DOHH2 (cell line): ENCODE measurements around the gene MAP2K3.

ENCODE experiments used
- CTCF ChIP-seq: fragments of 200-600 bp; sonication (generic); IDR thresholded peaks from one replicate; pipeline ENCODE4 v1.5.1; 2014; ENCODE audit warnings: antibody characterized with exemption, mild to moderate bottlenecking, low read depth, low read length; ENCODE audit not compliant: poor library complexity, severe bottlenecking
- EZH2phosphoT487 ChIP-seq: fragments of 200-600 bp; sonication (generic); IDR thresholded peaks from 2 replicates; pipeline ENCODE4 v1.6.1; 2017; ENCODE audit warnings: borderline replicate concordance, mild to moderate bottlenecking, antibody characterized with exemption, low read length, moderate library complexity, mixed read lengths

DNA sequence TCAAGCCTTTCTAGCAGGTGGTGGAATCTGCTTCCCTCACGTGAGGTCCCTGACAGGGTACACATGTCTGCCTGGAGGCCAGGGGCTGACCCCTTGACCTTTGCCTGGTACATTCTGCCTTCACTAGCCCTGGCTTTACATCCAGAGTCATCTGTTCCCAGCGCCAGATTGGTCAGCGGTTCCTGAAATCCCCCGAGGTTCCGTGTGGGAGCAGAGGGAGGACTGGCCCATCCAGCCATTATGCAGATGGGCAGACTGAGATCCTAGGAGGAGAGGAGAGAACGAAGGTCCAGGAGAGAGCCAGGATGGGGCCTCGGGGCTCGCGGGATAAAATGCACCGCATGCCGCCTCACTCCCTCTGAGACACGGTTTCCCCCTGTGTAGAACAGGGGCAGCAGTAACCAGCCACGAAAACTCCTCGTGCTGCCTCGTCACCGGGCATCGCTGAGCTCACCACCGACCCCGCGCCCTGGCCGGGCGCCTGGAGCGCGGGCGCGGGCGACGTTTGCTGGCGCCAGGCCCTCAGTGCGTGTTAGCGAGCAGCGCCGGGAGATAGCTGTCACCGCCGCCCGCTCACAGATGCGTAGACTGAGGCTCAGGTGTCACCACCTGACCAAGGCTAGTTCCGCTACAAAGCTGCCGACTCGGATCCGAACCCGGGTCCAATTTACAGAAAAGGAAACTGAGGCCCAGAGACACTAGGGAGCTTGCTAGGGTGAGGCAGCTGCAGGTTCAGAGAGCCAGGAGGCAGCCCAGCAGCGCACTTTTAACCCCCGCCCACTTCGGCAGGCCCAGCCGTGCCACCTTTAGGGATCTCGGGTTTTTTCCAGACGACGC lies 811 bp upstream of the MAP2K3 start:
- no peak for TF ChIP-seq CTCF
- no peak for TF ChIP-seq EZH2phosphoT487
